ENCODE results near the gene KCNA5.

The KCNA5 gene

DNA sequence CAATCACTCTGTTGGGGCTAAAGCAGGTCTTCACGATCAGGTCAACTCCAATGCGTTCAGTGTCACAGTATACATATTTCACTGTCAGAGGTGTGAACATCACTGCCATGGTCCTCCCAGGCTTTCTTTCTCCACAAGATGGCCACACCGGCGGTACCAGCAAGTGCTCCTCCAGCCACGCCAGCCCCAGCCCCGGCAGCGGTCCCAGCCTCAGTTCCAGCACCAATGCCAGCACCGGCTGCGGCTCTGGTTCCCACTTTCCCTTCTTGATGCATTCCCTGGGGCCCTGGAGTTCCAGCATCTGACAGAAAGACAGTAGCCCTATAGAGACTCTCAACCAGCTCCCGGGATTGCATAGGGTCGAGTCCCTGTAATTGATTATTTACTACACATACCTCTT lies 10.9 kb upstream of the KCNA5 start:
- H3K4me3 ChIP-seq (ENCODE audit: control insufficient read depth, low read depth, low read length), result no peak overlapping the region
- no peak for TF ChIP-seq CTCF (IDR thresholded peaks at IDR 0.05; ENCODE audit: control insufficient read depth, insufficient read depth, low read depth, low read length, missing control alignments)
- DNase-seq (ENCODE audit: low read depth), result no peak

DNA sequence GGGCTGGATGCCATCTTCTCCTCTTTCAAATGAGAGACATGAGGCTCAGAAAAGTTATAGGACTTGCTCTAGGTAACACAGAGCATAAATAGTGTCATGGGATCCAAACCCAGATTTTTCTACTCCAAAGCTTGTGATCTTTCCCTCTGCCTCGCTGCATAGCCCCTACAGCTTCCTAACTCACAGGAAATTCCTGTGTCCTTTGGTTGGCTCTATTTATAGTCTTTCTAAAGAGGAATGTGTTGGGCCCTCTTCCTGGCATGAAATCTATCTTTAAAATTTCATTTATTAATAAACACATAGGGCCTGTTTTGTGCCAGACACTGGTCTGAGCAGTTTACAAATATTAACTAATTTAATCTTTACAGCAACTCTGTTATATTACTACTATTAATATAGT lies 9.8 kb upstream of the KCNA5 start:
- no peak overlapping the region for H3K4me3 ChIP-seq (ENCODE audit: control insufficient read depth, low read depth, low read length)
- no peak for TF ChIP-seq CTCF (IDR thresholded peaks at IDR 0.05; ENCODE audit: control insufficient read depth, insufficient read depth, low read depth, low read length, missing control alignments)
- DNase-seq (ENCODE audit: low read depth), result no peak

- H3K4me3 ChIP-seq (ENCODE audit: control insufficient read depth, low read depth, low read length), result no peak overlapping the region
- no peak for TF ChIP-seq CTCF (IDR thresholded peaks at IDR 0.05; ENCODE audit: control insufficient read depth, insufficient read depth, low read depth, low read length, missing control alignments)
- no peak for DNase-seq (ENCODE audit: low read depth)
Measured at GRCh38 chr12:5034603-5035002, 9.1 kb upstream of the KCNA5 start.

GRCh38 chr12:5035618-5036017 lies 8.1 kb upstream of the KCNA5 start:
- TF ChIP-seq CTCF (IDR thresholded peaks at IDR 0.05; ENCODE audit: control insufficient read depth, insufficient read depth, low read depth, low read length, missing control alignments), result no peak
- no peak for DNase-seq (ENCODE audit: low read depth)
- no peak overlapping the region for H3K4me3 ChIP-seq (ENCODE audit: control insufficient read depth, low read depth, low read length)

GRCh38 chr12:5036031-5036430 lies 7.6 kb upstream of the KCNA5 start:
- no peak overlapping the region for H3K4me3 ChIP-seq (ENCODE audit: control insufficient read depth, low read depth, low read length)
- no peak for TF ChIP-seq CTCF (IDR thresholded peaks at IDR 0.05; ENCODE audit: control insufficient read depth, insufficient read depth, low read depth, low read length, missing control alignments)
- no peak for DNase-seq (ENCODE audit: low read depth)

DNA sequence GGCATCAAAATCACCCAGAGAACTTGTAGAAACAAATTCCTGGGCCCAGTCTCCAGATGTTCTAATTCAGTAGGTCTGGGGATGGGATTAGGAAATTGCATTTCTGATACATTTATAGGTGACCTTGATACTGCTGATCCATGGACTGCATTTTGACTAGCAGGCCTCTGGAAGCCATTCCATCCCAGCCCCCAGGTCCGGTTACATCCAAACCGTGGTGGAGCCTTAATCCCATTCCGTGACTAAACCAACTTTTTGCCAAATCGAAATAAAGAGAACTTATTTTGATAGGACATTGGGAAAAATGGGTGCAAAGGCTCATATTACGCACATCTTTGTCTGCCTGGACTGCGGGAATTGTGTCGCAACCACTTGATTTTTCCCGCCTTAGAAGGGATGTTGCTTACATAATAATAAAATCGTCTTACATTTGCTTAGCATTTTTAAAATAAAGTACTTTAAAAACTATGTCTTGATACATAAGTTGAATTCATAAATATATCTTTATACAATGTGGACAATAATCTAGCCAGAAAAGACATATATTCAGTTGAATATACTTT lies 5.8 kb upstream of the KCNA5 start:
- no peak for DNase-seq (ENCODE audit: low read depth)
- no peak for TF ChIP-seq CTCF (IDR thresholded peaks at IDR 0.05; ENCODE audit: control insufficient read depth, insufficient read depth, low read depth, low read length, missing control alignments)
- H3K4me3 ChIP-seq (ENCODE audit: control insufficient read depth, low read depth, low read length), result no peak overlapping the region
